Activated CD4-positive, alpha-beta T cell treated with anti-CD3 and anti-CD28 coated beads, Interleukin-10, Interleukin-2, amounts not matched to agents 100 ng/mL and 50 ng/mL, durations not matched to agents 16 hours and 8 hours (primary cell): ENCODE results near the gene DSCAML1.

Source experiments
- DNase-seq: peaks from one replicate; pipeline ENCODE4 v3.0.0-alpha.2; 2020

Gene DSCAML1

GRCh38 chr11:117831661-117832415 lies 34.8 kb upstream of the DSCAML1 start:
- no peak for DNase-seq

- no peak for DNase-seq
These were observed 33.8 kb upstream of the DSCAML1 start for GRCh38 chr11:117830674-117831351.

- no peak for DNase-seq
These were observed 33.1 kb upstream of the DSCAML1 start for GRCh38 chr11:117830072-117830471.

- DNase-seq: no peak
These were observed 32.3 kb upstream of the DSCAML1 start for GRCh38 chr11:117829369-117829725.

- DNase-seq: peak; percentile 82
These were observed 31.8 kb upstream of the DSCAML1 start for GRCh38 chr11:117828611-117829368.

GRCh38 chr11:117827521-117828511 lies 30.8 kb upstream of the DSCAML1 start:
- DNase-seq: no peak

GRCh38 chr11:117826832-117827231 lies 29.8 kb upstream of the DSCAML1 start:
- DNase-seq: no peak

- DNase-seq: no peak
These were observed 29.2 kb upstream of the DSCAML1 start for GRCh38 chr11:117826190-117826570.

- DNase-seq: no peak
These were observed 28.6 kb upstream of the DSCAML1 start for GRCh38 chr11:117825538-117826189.

GRCh38 chr11:117824571-117825537 lies 27.8 kb upstream of the DSCAML1 start, which contains the start of gene FXYD2:
FXYD2 (minus strand) TSS chr11:117824744; CDS start chr11:117824678, 66 bp downstream.
- no peak for DNase-seq

GRCh38 chr11:117823946-117824420 lies 27.0 kb upstream of the DSCAML1 start:
- DNase-seq: no peak

- peak; percentile 31 for DNase-seq
These were observed 26.4 kb upstream of the DSCAML1 start for GRCh38 chr11:117823294-117823945.

GRCh38 chr11:117822074-117823033 lies 25.3 kb upstream of the DSCAML1 start:
- DNase-seq: peak; percentile 53

GRCh38 chr11:117821431-117821830 lies 24.4 kb upstream of the DSCAML1 start:
- DNase-seq: no peak

GRCh38 chr11:117820516-117820915 lies 23.5 kb upstream of the DSCAML1 start:
- no peak for DNase-seq

- DNase-seq: no peak
These were observed 23.1 kb upstream of the DSCAML1 start for GRCh38 chr11:117820071-117820470.

GRCh38 chr11:117819096-117820040 lies 22.4 kb upstream of the DSCAML1 start:
- DNase-seq: no peak
